ENCODE data around the gene OPA1.

Gene OPA1

GRCh38 chr3:193743702-193744047, 150.7 kb downstream of the OPA1 start:
- H3K4me3 ChIP-seq (ENCODE audit: low read length) = peak overlapping the region; percentile 5; the same call in 1 of the 2 replicates
- no peak for TF ChIP-seq ZNF274 (IDR thresholded peaks at IDR 0.05; ENCODE audit: low read depth, low read length)

DNA sequence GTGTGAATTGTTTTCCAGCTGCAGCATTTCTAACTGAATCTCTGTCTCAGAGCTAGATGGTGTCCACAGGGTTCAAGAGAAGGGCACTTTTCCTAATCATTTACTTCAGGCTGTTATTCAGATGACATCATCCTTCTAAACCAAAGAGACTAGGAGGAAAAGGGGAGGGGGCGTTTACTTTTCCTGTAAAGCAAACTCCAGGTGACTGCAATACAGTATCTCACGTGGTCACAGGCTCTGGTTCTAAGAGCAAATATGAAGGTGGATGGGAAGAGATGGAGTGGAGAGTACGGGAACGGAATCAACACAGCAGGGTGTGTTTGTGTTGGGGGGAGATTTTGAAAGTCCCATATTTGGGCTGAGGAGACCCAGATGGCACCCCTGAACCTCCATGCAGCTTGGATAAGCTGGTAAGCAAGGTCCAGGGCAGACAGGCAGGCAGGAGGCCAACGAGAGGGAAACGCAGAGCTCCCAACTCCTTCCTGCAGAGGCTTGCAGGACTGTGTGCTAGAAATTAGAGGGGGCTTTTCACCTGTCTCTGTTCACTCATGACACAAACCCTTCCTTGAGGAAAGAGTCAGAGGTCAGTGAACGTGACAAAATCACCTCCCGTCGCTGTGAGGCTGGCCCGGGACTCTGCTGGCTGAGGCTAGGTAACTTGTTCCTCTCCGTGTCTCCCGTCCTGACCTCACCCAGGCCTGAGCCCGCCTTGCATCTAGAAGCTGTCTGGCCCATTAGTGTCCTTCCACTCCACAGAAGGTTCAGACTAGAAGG, 151.2 kb downstream of the OPA1 start:
- no peak overlapping the region; the same call in 1 of the 2 replicates for H3K4me3 ChIP-seq (ENCODE audit: low read length)
- TF ChIP-seq ZNF274 (IDR thresholded peaks at IDR 0.05; ENCODE audit: low read depth, low read length) = no peak

GRCh38 chr3:193744822-193745684, 152.0 kb downstream of the OPA1 start:
- no peak for TF ChIP-seq ZNF274 (IDR thresholded peaks at IDR 0.05; ENCODE audit: low read depth, low read length)
- no peak overlapping the region for H3K4me3 ChIP-seq (ENCODE audit: low read length)

DNA sequence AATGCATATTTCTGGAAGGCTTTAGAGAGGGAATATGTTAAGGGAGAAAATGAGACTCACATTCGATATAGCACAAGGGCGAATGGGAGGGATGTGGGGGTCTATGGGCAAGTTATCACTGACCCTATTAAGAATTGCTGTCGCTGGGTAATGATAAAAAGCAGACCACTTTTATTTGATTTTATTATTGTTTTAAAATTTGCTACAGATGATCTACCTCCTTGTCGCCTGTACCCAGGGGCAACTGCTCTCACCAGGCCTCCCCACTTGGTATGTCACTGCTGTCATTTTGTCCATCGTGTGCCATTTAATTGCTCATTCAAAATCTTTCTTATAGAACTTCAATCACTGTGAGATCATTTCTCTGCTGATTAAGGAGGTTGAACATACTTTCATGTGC, 153.8 kb downstream of the OPA1 start:
- TF ChIP-seq ZNF274 (IDR thresholded peaks at IDR 0.05; ENCODE audit: low read depth, low read length) = no peak
- H3K4me3 ChIP-seq (ENCODE audit: low read length) = no peak overlapping the region
